ENCODE data around the gene ATP8B4.
A peak's percentile ranks its signal among the peaks of the same experiment; 100 is the strongest.

The ATP8B4 gene

GRCh38 chr15:49863431-49864224 lies 255.4 kb downstream of the ATP8B4 start:
- intact Hi-C loops (cut with DNase I): no loop called here
- DNase-seq: no peak

GRCh38 chr15:49860101-49860500 lies 258.9 kb downstream of the ATP8B4 start:
- no peak for DNase-seq
- intact Hi-C loops (cut with DNase I): no loop called here

GRCh38 chr15:49857496-49858475 lies 261.2 kb downstream of the ATP8B4 start:
- intact Hi-C loops (cut with DNase I): no loop called here
- DNase-seq: no peak

GRCh38 chr15:49855917-49856637 lies 263.0 kb downstream of the ATP8B4 start:
- DNase-seq: no peak
- intact Hi-C loops (cut with DNase I): no loop called here

GRCh38 chr15:49852756-49853155 lies 266.3 kb downstream of the ATP8B4 start:
- intact Hi-C loops (cut with DNase I): no loop called here

GRCh38 chr15:49848807-49849206 lies 270.2 kb downstream of the ATP8B4 start:
- no peak for DNase-seq
- intact Hi-C loops (cut with DNase I): no loop called here

More at GRCh38 chr15:49852756-49853155, 266.3 kb downstream of the ATP8B4 start:
- no peak for DNase-seq

- no peak for DNase-seq
- intact Hi-C loops (cut with DNase I): no loop called here
These were observed 270.7 kb downstream of the ATP8B4 start for GRCh38 chr15:49848282-49848724.

- no peak for DNase-seq
- intact Hi-C loops (cut with DNase I): no loop called here
These were observed 271.4 kb downstream of the ATP8B4 start for GRCh38 chr15:49847423-49848281.

GRCh38 chr15:49844390-49844789 lies 274.6 kb downstream of the ATP8B4 start:
- intact Hi-C loops (cut with DNase I): no loop called here
- no peak for DNase-seq

GRCh38 chr15:49843725-49844124 lies 275.3 kb downstream of the ATP8B4 start:
- DNase-seq: no peak
- intact Hi-C loops (cut with DNase I): no loop called here

GRCh38 chr15:49842031-49842730 lies 276.9 kb downstream of the ATP8B4 start:
- no peak for DNase-seq

GRCh38 chr15:49832511-49832910 lies 286.5 kb downstream of the ATP8B4 start:
- intact Hi-C loops (cut with DNase I): no loop called here
- no peak for DNase-seq

More at GRCh38 chr15:49842031-49842730, 276.9 kb downstream of the ATP8B4 start:
- intact Hi-C loops (cut with DNase I): no loop called here

GRCh38 chr15:49831206-49831965 lies 287.6 kb downstream of the ATP8B4 start:
- DNase-seq: no peak
- intact Hi-C loops (cut with DNase I): no loop called here

- intact Hi-C loops (cut with DNase I): no loop called here
- DNase-seq: no peak
These were observed 288.6 kb downstream of the ATP8B4 start for GRCh38 chr15:49830391-49830790.

GRCh38 chr15:49827311-49827710 lies 291.7 kb downstream of the ATP8B4 start:
- intact Hi-C loops (cut with DNase I): no loop called here
- peak in 31 of 42 donors; percentile 6 to 73 (median 32) for DNase-seq

GRCh38 chr15:49826640-49827234 lies 292.3 kb downstream of the ATP8B4 start:
- intact Hi-C loops (cut with DNase I): no loop called here
- peak in 2 of 42 donors; percentile 9 to 13 for DNase-seq

- intact Hi-C loops (cut with DNase I): no loop called here
- no peak for DNase-seq
These were observed 294.3 kb downstream of the ATP8B4 start for GRCh38 chr15:49824775-49825099.
